Adrenal gland (tissue), 12 donors: ENCODE data around the gene SMIM33. TPM values are rescaled to one million over a fixed set of nuclear protein-coding genes. Genes with fewer than 3 reads are reported as not detected.

ENCODE experiments used
- DNase-seq, 7 donors: peaks; one replicate each; pipeline ENCODE4 v3.0.0-alpha.2; 2019 to 2020
- H3K27ac ChIP-seq, 5 donors: fragments of 200-600 bp; sonication (generic) in 4 of 5; 1 replicate in 3 of 5; 2 replicates in 2 of 5; pipeline versions ENCODE4 v1.5.1 to v1.8.0; 2016 to 2020; ENCODE audit warnings: mild to moderate bottlenecking in 1 of 5
- H3K27me3 ChIP-seq: fragments of 200-600 bp; 2 replicates; pipeline ENCODE4 v1.8.0; 2021
- H3K36me3 ChIP-seq, 2 donors: fragments of 200-600 bp; replicated peaks in 1 of 2; 1 replicate in 1 of 2; 2 replicates in 1 of 2; pipeline versions ENCODE4 v1.5.1 to v1.8.0; 2018 to 2022
- H3K4me1 ChIP-seq, 2 donors: fragments of 200-600 bp; replicated peaks in 1 of 2; 1 replicate in 1 of 2; 2 replicates in 1 of 2; pipeline versions ENCODE4 v1.5.1 to v1.8.0; 2018 to 2021
- H3K4me3 ChIP-seq, 4 donors: fragments of 200-600 bp; sonication (generic) in 3 of 4; one replicate each; pipeline ENCODE4 v1.5.1; 2016 to 2018
- H3K9me3 ChIP-seq, 3 donors: fragments of 200-600 bp; sonication (generic) in 1 of 3; replicated peaks in 1 of 3; 1 replicate in 2 of 3; 2 replicates in 1 of 3; pipeline versions ENCODE4 v1.5.1 to v1.8.0; 2016 to 2021
- POLR2A ChIP-seq, 2 donors: fragments of 450-650 bp; IDR thresholded peaks; one replicate each; pipeline ENCODE4 v1.6.1; 2017; ENCODE audit warnings: antibody characterized with exemption in 2 of 2, mild to moderate bottlenecking in 2 of 2, moderate library complexity in 1 of 2
- WGBS, 4 donors: extraction: QIAGEN DNeasy Blood & Tissue Kit in 2 of 4; methylation state at CpG; one replicate each; pipeline versions ENCODE4 v1.1.5 to v1.1.7; 2013 to 2017; 5-methylcytosine and 5-hydroxymethylcytosine counted together
- intact Hi-C, 2 donors: fragments of 100-400 bp; cut with DNase I; formaldehyde crosslinking; loops; one replicate each; pipeline versions ENCODE4 v1.14.1 to v1.15.0; 2022 to 2023
- polyA plus RNA-seq, 3 donors: library from polyadenylated mRNA; stranded (reverse); fragments of 200-250 nt in 2 of 3; fragments of 350-450 nt in 1 of 3; fragmentation: Illumina TruSeq in 1 of 3; extraction: RNeasy Lipid Tissue Mini Kit (QIAGEN cat#74804) in 1 of 3; gene quantifications; one replicate each; pipeline ENCODE4 v1.2.3, GENCODE V29; 2013 to 2014
- total RNA-seq, 9 donors: library from RNA; depleted of rRNA in 4 of 9; stranded (reverse); fragments of >200 nt in 4 of 9; fragments of 120-200 nt in 1 of 9; fragmentation: NEBNext Ultra II Directional in 1 of 9; extraction: Animal tissue kit (Norgen Biotek cat#: 25700) in 1 of 9; gene quantifications; one replicate each; pipeline versions ENCODE4 v1.1.0 to v1.2.4, GENCODE V29; 2013 to 2023
- TF ChIP-seq, protein P1 (sequence below), 6 experiments: fragments of 450-650 bp in 4 of 6; fragments of 200-600 bp in 2 of 6; sonication (generic) in 1 of 6; IDR thresholded peaks; 1 replicate in 5 of 6; 2 replicates in 1 of 6; pipeline versions ENCODE4 v1.5.1 to v1.8.0; 2016 to 2021; ENCODE audit warnings: antibody characterized with exemption in 6 of 6, mild to moderate bottlenecking in 2 of 6, moderate library complexity in 1 of 6
- donor health status: healthy with polysubstance abuse.
- donor health status: Bipolar disorder and iron deficiency.
- donor health status: DM: yes; HTN: yes; CAD: no.
- donor health status: DM: no; HTN: no; CAD: no.
- donor health status: DM: no; HTN: no; CAD: no.
- donor health status: DM: yes; HTN: yes; CAD: no.

Gene SMIM33
- total and polyA plus RNA-seq, 12 donors: not detected

DNA sequence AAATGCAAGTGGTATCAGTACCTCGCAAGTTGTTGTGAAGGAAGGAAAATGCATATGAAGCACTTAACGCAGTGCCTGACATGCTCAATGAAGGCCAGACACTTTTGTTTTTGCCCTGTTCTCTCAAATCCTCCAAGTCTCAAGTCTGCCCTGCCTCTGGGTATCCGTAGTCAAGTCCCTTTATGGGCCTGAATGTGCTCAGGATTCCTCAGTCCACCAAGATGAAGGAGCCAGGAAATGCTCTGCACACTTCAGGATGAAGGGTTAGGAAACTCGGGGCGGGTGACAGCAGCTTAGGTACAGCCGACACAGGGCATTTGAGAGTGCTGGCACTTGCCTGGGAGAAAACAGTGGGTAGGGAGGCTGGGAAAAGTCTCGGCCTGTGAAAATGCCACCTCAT is 9.6 kb upstream of the SMIM33 start:
- TF ChIP-seq, protein P1, sequence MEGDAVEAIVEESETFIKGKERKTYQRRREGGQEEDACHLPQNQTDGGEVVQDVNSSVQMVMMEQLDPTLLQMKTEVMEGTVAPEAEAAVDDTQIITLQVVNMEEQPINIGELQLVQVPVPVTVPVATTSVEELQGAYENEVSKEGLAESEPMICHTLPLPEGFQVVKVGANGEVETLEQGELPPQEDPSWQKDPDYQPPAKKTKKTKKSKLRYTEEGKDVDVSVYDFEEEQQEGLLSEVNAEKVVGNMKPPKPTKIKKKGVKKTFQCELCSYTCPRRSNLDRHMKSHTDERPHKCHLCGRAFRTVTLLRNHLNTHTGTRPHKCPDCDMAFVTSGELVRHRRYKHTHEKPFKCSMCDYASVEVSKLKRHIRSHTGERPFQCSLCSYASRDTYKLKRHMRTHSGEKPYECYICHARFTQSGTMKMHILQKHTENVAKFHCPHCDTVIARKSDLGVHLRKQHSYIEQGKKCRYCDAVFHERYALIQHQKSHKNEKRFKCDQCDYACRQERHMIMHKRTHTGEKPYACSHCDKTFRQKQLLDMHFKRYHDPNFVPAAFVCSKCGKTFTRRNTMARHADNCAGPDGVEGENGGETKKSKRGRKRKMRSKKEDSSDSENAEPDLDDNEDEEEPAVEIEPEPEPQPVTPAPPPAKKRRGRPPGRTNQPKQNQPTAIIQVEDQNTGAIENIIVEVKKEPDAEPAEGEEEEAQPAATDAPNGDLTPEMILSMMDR (IDR thresholded peaks at IDR 0.05): no peak
- TF ChIP-seq POLR2A (IDR thresholded peaks at IDR 0.05): no peak
- Histone ChIP-seq H3K36me3 (no peaks in the 10 kb centered on the region), H3K4me3 (no peak overlapping the region), H3K27me3 (no peaks in the 10 kb centered on the region), H3K9me3 (no peaks in the 10 kb centered on the region), H3K4me1 (no peaks in the 10 kb centered on the region), H3K27ac (peak overlapping the region in 1 of 5 donors; percentile 69)
- WGBS, 4 donors: 72 to 90% (median 87%) methylated on average over 6 to 7 of the region's 7 CpGs
- no peak for DNase-seq
- intact Hi-C loops: no loop called here

DNA sequence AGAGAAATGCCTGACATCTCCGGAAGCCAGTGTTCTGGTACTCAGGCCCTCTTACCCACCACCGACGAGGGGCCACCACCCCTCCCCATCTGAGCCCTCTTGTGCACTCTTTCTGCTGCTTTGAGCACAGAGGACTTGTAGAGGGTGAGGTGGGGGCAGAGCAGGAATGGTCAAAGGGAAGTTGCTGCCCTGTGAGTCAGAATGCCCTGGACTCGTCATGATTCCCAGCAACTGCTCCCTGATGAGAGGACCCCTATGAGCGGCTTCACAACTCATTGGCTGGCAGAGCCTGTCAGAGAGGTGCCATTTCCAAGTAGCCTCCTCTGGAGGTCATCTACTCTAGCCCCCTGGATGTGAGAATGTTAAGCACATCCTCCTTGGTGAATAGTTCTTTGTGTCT is 9.1 kb upstream of the SMIM33 start:
- H3K4me1 ChIP-seq: no peaks in the 10 kb centered on the region
- no peaks in the 10 kb centered on the region for H3K9me3 ChIP-seq
- WGBS, 4 donors: 71 to 83% (median 79%) methylated on average over 5 of the region's 5 CpGs
- H3K36me3 ChIP-seq: no peaks in the 10 kb centered on the region
- no peak overlapping the region for H3K4me3 ChIP-seq
- intact Hi-C loops: no loop called here
- TF ChIP-seq, protein P1 (IDR thresholded peaks at IDR 0.05): no peak
- TF ChIP-seq POLR2A (IDR thresholded peaks at IDR 0.05): no peak
- DNase-seq: no peak
- H3K27ac ChIP-seq: peak overlapping the region in 1 of 5 donors; percentile 69
- H3K27me3 ChIP-seq: no peaks in the 10 kb centered on the region

DNA sequence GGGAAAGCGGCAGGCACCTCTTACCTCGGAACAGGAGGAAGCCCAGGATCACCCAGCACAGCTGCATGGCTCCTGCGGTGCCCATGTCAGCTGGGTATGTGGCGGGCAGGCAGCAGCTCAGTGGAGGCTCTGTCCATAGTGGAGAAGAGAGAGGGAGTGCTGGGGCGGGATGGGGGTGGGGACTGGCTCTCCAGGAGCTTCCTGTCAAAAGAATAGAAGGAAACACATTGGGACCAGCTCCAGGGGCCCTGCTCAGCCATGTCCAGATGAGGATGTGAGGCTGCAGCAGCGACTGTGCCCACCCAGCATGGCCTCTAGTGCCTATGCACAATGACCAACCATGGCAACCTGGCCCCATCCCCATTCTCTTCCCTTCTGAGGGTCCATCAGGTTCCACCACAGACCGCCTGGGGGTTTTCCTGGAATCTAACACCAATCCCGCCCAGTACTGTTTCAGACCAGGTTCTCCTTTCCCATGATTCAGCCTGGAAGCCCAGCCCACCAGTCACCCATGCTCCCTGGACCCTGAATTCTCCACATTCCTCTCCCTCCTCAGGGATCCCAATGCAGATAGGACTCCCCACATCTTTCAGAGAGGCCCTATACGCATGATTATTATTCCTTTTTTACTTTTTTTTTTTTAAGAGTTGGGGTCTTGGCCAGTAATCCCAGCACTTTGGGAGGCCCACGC is 8.1 kb upstream of the SMIM33 start, which contains the start of gene ECSCR:
Gene ECSCR, minus strand, starts transcription at position 158 of the 691 bp plus-strand sequence. Its CDS starts 73 bp downstream, at position 85.
- no peak within 1 kb of the TSS for H3K4me3 ChIP-seq
- H3K27me3 ChIP-seq: no peaks in the 10 kb centered on the region
- intact Hi-C loops: no loop called here
- TF ChIP-seq, protein P1 (IDR thresholded peaks at IDR 0.05): no peak
- no peak for TF ChIP-seq POLR2A (IDR thresholded peaks at IDR 0.05)
- H3K4me1 ChIP-seq: no peaks in the 10 kb centered on the region
- WGBS, 4 donors: 72 to 83% (median 78%) methylated on average over 4 to 10 of the region's 10 CpGs
- H3K27ac ChIP-seq: peak within 1 kb of the TSS in 1 of 5 donors; percentile 69
- peak in 4 of 7 donors; percentile 35 to 64 (median 44) for DNase-seq
- H3K36me3 ChIP-seq: no peaks in the 10 kb centered on the region
- no peaks in the 10 kb centered on the region for H3K9me3 ChIP-seq

DNA sequence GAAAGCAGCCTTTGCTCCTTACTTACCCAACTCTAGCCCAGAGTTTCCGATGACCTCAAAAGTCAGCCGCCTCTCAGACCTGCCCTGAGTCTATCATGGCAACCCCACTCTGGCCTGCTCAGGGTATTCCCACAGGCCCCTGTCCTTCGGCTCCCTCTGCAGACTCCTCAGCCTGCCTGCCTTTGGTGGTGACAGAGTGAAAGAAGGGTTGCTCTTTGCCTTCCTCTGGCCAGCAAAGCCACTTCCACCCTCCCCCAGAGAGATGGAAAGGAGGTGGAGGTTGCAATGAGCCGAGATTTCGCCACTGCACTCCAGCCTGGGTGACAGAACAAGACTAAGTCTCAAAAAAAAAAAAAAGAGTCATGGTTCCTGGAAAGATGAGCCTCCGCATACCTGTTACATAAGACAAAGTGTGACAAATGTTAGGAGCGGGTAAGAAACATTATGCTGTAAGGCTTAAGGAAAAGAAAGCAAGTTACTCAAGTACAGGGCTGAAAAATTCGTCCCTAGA is 2.3 kb upstream of the SMIM33 start:
- no peaks in the 10 kb centered on the region for H3K36me3 ChIP-seq
- H3K4me1 ChIP-seq: no peaks in the 10 kb centered on the region
- no peaks in the 10 kb centered on the region for H3K27me3 ChIP-seq
- H3K4me3 ChIP-seq: no peak overlapping the region
- no peaks in the 10 kb centered on the region for H3K9me3 ChIP-seq
- whole genome bisulfite sequencing, 4 donors: 74 to 83% (median 77%) methylated on average over 7 to 8 of the region's 8 CpGs
- intact Hi-C loops: no loop called here
- H3K27ac ChIP-seq: no peak overlapping the region
- DNase-seq: no peak
- TF ChIP-seq, protein P1 (IDR thresholded peaks at IDR 0.05): no peak
- no peak for TF ChIP-seq POLR2A (IDR thresholded peaks at IDR 0.05)
